Ectodermal cell (in vitro differentiated cells): Measurements from ENCODE around the gene TRIM67.
"Not testable (repeated sequence)": the region's sequence is repeated elsewhere in the genome, so short reads cannot be mapped to it uniquely, and the experiment has no call there.

Experiments used
- H3K27ac ChIP-seq: 2 replicates; pipeline ENCODE4 v1.7.0; 2013; ENCODE audit warnings: mild to moderate bottlenecking, low read depth, low read length; ENCODE audit not compliant: insufficient read depth, poor library complexity, severe bottlenecking
- H3K27me3 ChIP-seq: 2 replicates; pipeline ENCODE4 v1.7.0; 2013; ENCODE audit warnings: mild to moderate bottlenecking, low read length; ENCODE audit not compliant: insufficient read depth, control insufficient read depth, poor library complexity, severe bottlenecking
- H3K36me3 ChIP-seq: one replicate; pipeline ENCODE4 v1.7.0; 2013; ENCODE audit warnings: low read length; ENCODE audit not compliant: control insufficient read depth, insufficient read depth
- H3K4me1 ChIP-seq: one replicate; pipeline ENCODE4 v1.7.0; 2013; ENCODE audit warnings: low read length; ENCODE audit not compliant: control insufficient read depth, insufficient read depth
- H3K4me3 ChIP-seq: 2 replicates; pipeline ENCODE4 v1.7.0; 2013; ENCODE audit warnings: low read depth, low read length, control low read depth; ENCODE audit not compliant: insufficient read depth
- H3K9me3 ChIP-seq: 2 replicates; pipeline ENCODE4 v1.7.0; 2013; ENCODE audit warnings: mild to moderate bottlenecking, low read length, moderate library complexity; ENCODE audit not compliant: control insufficient read depth
- WGBS, 2 experiments: methylation state at CpG; one replicate each; pipeline ENCODE4 v1.1.7; 2013; ENCODE audit warnings: missing lambda C conversion rate in 2 of 2; 5-methylcytosine and 5-hydroxymethylcytosine counted together

Gene TRIM67

GRCh38 chr1:231132591-231132990 is 29.3 kb upstream of the TRIM67 start:
- WGBS, 2 experiments = 95 to 96% methylated on average over 8 of the region's 8 CpGs

GRCh38 chr1:231134624-231135023 is 27.2 kb upstream of the TRIM67 start:
- no peaks in the 10 kb centered on the region for H3K4me1 ChIP-seq
- no peaks in the 10 kb centered on the region for H3K27me3 ChIP-seq
- H3K36me3 ChIP-seq = no peaks in the 10 kb centered on the region
- no peak overlapping the region for H3K4me3 ChIP-seq
- 92 to 95% methylated on average over 5 of the region's 5 CpGs for WGBS, 2 experiments
- H3K9me3 ChIP-seq = no peaks in the 10 kb centered on the region
- no peak overlapping the region for H3K27ac ChIP-seq

More at GRCh38 chr1:231132591-231132990, 29.3 kb upstream of the TRIM67 start:
- not testable (repeated sequence) for H3K4me1 ChIP-seq, H3K36me3 ChIP-seq, H3K4me3 ChIP-seq, H3K9me3 ChIP-seq, H3K27me3 ChIP-seq, H3K27ac ChIP-seq

- WGBS, 2 experiments = 77 to 82% methylated on average over 1 of the region's 1 CpG
- Histone ChIP-seq H3K4me3 (no peak overlapping the region), H3K9me3 (no peaks in the 10 kb centered on the region), H3K36me3 (no peaks in the 10 kb centered on the region), H3K27me3 (no peaks in the 10 kb centered on the region), H3K4me1 (no peaks in the 10 kb centered on the region), H3K27ac (no peak overlapping the region)
These were observed 23.6 kb upstream of the TRIM67 start for GRCh38 chr1:231138236-231138635.

DNA sequence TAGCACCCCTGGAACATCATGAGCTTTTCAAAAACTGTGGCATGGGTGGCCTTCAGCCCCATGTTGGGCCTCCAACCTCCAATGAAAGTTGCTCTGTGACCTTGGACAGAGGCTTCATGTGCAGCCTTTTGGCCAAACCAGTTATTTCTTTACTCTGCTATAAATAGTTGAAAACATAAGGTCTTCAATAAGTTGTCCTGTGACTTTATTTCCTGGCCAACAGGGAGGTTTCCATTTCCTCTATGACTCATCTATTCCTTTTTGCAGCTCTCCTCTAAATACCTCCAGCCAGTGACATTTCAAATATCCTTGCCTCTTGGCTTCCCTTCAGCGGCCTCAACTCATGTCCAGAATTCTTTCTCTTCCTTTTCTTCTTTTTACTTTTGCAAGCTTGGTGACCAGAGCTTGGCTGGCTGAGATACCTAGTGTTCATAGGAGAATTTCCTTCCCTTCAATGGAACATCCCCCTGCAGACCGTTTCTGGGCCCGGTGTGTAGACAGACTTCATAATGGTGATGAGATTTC is 22.7 kb upstream of the TRIM67 start:
- no peak overlapping the region for H3K4me3 ChIP-seq
- no peaks in the 10 kb centered on the region for H3K36me3 ChIP-seq
- H3K4me1 ChIP-seq = no peaks in the 10 kb centered on the region
- no peak overlapping the region for H3K27ac ChIP-seq
- no peaks in the 10 kb centered on the region for H3K27me3 ChIP-seq
- H3K9me3 ChIP-seq = no peaks in the 10 kb centered on the region
- WGBS, 2 experiments = 90 to 98% methylated on average over 3 of the region's 3 CpGs

DNA sequence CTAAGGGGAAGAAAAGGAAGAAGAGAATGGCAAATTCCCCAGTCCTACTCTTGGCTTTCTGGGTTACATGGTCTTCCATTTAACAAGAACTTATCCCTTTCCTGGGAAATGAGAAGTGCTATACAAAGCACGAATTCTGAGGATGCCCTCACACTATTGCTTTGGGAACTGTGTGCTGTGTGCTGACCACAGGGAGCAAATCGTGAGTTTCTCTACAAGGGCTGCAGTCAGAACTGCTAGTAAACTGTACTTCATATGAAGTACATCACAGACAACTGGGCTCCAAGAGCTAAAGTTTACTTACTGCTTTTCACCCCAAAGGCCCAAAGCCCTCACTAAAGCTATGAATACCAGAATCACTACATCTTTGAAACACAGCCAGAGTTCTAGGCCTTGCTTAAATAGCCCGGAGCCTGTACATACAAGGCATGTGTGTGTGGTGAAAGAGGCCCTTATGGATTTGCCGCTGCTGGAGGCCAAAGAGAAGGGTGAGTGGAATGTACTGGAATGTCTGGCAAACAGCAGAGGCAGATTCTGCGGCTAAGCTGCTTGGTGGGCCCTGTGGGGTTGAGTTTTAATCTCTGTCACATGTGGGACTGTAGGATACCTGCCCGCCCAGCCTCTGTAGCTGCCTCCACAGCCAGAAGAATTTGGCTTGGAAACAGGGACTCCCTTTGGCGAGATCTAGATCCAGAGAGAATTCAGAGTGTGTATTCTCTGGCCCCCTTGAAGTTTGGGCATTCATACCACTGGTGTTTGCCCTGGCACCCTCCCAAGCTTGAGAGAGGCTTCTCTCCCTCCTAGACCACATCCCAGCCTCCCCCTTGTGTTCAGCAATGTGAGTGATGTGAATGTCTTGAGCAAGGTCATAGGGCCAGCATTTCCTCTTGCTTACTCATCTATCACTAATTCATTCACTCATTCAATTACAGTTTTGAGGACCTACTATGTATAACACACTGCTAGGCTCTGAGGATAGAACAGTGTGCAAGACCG is 21.9 kb upstream of the TRIM67 start:
- Histone ChIP-seq H3K36me3 (no peaks in the 10 kb centered on the region), H3K27ac (no peak overlapping the region)

DNA sequence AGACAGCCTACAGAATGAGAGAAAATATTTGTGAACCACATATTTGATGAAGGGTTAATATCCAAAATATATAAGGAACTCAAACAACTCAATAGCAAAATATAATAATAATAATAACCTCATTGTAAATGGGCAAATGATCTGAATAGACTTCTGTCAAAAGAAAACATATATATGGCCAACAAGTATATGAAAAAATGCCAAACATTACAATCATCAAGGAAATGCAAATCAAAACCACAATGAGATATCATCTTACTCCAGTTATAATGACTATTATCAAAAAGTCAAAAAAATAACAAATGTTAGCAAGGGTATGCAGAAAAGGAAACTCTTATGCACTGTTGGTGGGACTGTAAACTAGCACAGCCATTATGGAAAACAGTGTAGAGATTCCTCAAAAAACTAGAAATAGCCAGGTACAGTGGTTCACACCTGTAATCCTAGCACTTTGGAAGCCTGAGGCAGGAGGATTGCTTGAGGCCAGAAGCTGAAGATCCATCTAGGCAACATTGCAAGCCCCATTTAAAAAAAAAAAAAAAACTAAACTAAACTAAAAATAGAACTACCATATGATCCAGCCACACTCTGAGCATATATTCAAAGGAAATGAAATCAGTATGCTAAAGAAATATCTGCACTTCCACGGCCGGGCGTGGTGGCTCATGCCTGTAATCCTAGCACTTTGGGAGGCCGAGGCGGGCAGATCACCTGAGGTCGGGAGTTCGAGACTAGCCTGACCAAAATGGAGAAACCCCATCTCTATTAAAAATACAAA is 17.3 kb upstream of the TRIM67 start:
- Histone ChIP-seq H3K4me1 (no peaks in the 10 kb centered on the region), H3K27me3 (no peaks in the 10 kb centered on the region), H3K9me3 (no peaks in the 10 kb centered on the region), H3K4me3 (no peak overlapping the region), H3K36me3 (no peaks in the 10 kb centered on the region), H3K27ac (no peak overlapping the region)
- WGBS, 2 experiments = 84 to 91% methylated on average over 7 of the region's 7 CpGs

More for the DNA sequence above, 21.9 kb upstream of the TRIM67 start:
- Histone ChIP-seq H3K4me3 (no peak overlapping the region), H3K27me3 (no peaks in the 10 kb centered on the region), H3K4me1 (no peaks in the 10 kb centered on the region), H3K9me3 (no peaks in the 10 kb centered on the region)
- WGBS, 2 experiments = 90 to 94% methylated on average over 8 of the region's 8 CpGs

DNA sequence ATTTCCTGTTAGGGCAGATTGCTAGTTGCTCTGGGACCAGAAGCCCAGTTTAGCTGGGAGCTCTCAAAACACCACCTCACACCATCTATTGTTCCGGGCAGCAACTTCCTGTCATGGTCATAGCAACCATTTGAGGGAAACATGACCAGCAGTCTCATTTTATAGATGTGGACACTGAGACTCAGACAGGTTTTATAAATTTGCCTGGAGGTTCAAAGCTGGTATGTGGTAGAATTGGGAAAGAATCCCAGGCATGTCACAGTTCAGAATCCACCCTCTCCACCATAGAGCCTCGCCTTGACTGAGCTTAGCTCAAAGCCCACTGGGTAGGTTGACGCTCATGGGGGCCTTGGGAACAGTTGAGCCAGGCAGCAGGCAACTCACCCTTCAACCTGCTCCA is 14.0 kb upstream of the TRIM67 start:
- Histone ChIP-seq H3K27ac (no peak overlapping the region), H3K9me3 (peaks cover 6% of the 10 kb centered on the region), H3K4me3 (no peak overlapping the region), H3K4me1 (no peaks in the 10 kb centered on the region), H3K36me3 (no peaks in the 10 kb centered on the region), H3K27me3 (no peaks in the 10 kb centered on the region)
- 87 to 90% methylated on average over 3 of the region's 3 CpGs for WGBS, 2 experiments

- Histone ChIP-seq H3K36me3 (no peaks in the 10 kb centered on the region), H3K4me1 (no peaks in the 10 kb centered on the region), H3K27me3 (no peaks in the 10 kb centered on the region), H3K27ac (no peak overlapping the region), H3K9me3 (peaks cover 6% of the 10 kb centered on the region), H3K4me3 (no peak overlapping the region)
- WGBS, 2 experiments = 8 to 15% methylated on average over 1 of the region's 1 CpG
These were observed 10.0 kb upstream of the TRIM67 start for GRCh38 chr1:231151811-231152210.

DNA sequence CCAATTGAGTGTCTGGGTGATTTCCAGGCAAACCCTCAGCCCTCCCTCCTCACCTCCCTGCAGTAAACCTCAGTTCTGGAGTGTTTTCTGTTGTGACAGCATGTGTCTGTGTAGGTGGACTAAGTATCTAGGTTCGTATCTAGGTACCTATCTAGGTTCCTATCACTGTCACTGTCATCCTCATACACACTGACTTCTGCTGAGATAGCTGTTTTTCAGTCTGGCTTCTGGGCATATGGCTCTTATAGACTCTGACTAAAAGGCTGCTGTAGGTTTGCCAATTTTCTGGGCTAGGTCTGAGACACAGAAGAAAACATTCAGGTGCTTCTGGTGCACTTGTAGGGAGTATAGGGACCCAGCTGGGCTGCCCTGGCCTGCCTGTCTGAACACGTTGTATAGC is 8.1 kb upstream of the TRIM67 start:
- H3K36me3 ChIP-seq = no peaks in the 10 kb centered on the region
- no peaks in the 10 kb centered on the region for H3K4me1 ChIP-seq
- H3K4me3 ChIP-seq = no peak overlapping the region
- peaks cover 6% of the 10 kb centered on the region for H3K9me3 ChIP-seq
- WGBS, 2 experiments = 77 to 86% methylated on average over 1 to 2 of the region's 2 CpGs
- no peak overlapping the region for H3K27ac ChIP-seq
- H3K27me3 ChIP-seq = peaks cover 7% of the 10 kb centered on the region

DNA sequence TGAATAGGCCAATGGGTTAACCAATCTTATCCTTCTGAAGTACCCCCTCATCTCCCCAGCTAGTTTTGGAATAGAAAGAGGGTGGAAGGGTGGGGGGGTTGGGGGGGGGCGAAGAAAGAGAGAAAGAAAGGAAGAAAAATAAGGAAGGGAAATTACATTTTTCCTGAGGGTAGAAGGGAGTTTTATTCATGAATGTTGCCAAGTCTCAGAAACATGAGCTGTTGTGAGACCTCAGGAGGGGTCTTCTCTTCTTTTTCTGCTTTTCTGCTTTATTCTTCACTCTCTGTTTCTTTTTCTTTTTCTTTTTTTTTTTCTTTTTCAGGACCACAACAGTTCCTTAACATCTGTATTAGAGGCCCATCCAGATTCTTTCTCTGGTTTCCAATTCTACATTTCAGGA is 6.0 kb upstream of the TRIM67 start:
- no peaks in the 10 kb centered on the region for H3K36me3 ChIP-seq
- 90 to 100% methylated on average over 1 of the region's 1 CpG for WGBS, 2 experiments
- H3K27ac ChIP-seq = no peak overlapping the region
- peaks cover 6% of the 10 kb centered on the region for H3K9me3 ChIP-seq
- H3K27me3 ChIP-seq = peaks cover 27% of the 10 kb centered on the region
- no peaks in the 10 kb centered on the region for H3K4me1 ChIP-seq
- H3K4me3 ChIP-seq = no peak overlapping the region
